Caco-2 (cell line): Measurements from ENCODE around the gene B3GAT1. TPM values are rescaled to one million over a fixed set of nuclear protein-coding genes. Genes with fewer than 3 reads are reported as not detected.

Experiments
- BruUV-seq: library from RNA; stranded (reverse); fragments of 400-500 nt; replicated peaks from 2 replicates; lab custom pipeline; 2021; lab: Mats Ljungman, UMichigan
- CTCF ChIA-PET: fragments of 300-600 bp; sonication (Branson Sonifier 250); formaldehyde crosslinking; loops from one replicate; lab custom pipeline; 2022; ENCODE audit warnings: antibody characterized with exemption; lab: Charles Lee
- POLR2A ChIA-PET: fragments of 300-600 bp; sonication (Branson Sonifier 250); formaldehyde crosslinking; loops from one replicate; lab custom pipeline; 2022; ENCODE audit warnings: antibody characterized with exemption; lab: Charles Lee
- DNase-seq, 2 experiments: peaks; one replicate each; pipeline versions ENCODE4 v3.0.0 to v3.0.0-alpha.2; 2020 to 2022
- H3K27me3 ChIP-seq: replicated peaks from 2 replicates; pipeline ENCODE4 v1.6.0; 2011; ENCODE audit warnings: low read length; ENCODE audit not compliant: control insufficient read depth, insufficient read depth
- H3K36me3 ChIP-seq: 2 replicates; pipeline ENCODE4 v1.5.1; 2011; ENCODE audit warnings: low read length; ENCODE audit not compliant: control insufficient read depth, insufficient read depth
- H3K4me1 ChIP-seq: fragments of 250-450 bp; sonication (Bioruptor Pico); 2 replicates; pipeline ENCODE4 v1.5.1; 2020; ENCODE audit warnings: mild to moderate bottlenecking
- H3K4me3 ChIP-seq: 2 replicates; pipeline ENCODE4 v1.5.1; 2011; ENCODE audit warnings: low read depth, mild to moderate bottlenecking, control low read depth, low read length
- H3K9me3 ChIP-seq: fragments of 250-450 bp; sonication (Bioruptor Pico); 2 replicates; pipeline ENCODE4 v1.5.1; 2020; ENCODE audit warnings: mild to moderate bottlenecking, moderate library complexity
- H3K27ac Mint-ChIP-seq: one replicate; pipeline ENCODE4 v1.8.0; 2022; ENCODE audit warnings: mixed read lengths; ENCODE audit not compliant: unreplicated experiment
- H3K27me3 Mint-ChIP-seq: one replicate; pipeline ENCODE4 v1.8.0; 2022; ENCODE audit warnings: mixed read lengths; ENCODE audit not compliant: insufficient read depth, unreplicated experiment
- H3K36me3 Mint-ChIP-seq: one replicate; pipeline ENCODE4 v1.8.0; 2022; ENCODE audit warnings: mild to moderate bottlenecking, mixed read lengths; ENCODE audit not compliant: insufficient read depth, unreplicated experiment
- H3K4me1 Mint-ChIP-seq: one replicate; pipeline ENCODE4 v1.8.0; 2022; ENCODE audit warnings: low read depth, mixed read lengths; ENCODE audit not compliant: unreplicated experiment
- H3K4me3 Mint-ChIP-seq: one replicate; pipeline ENCODE4 v1.8.0; 2022; ENCODE audit warnings: mild to moderate bottlenecking, moderate library complexity, mixed read lengths; ENCODE audit not compliant: unreplicated experiment
- H3K9me3 Mint-ChIP-seq: one replicate; pipeline ENCODE4 v1.8.0; 2022; ENCODE audit warnings: mixed read lengths; ENCODE audit not compliant: unreplicated experiment
- intact Hi-C: fragments of 100-400 bp; cut with micrococcal nuclease; formaldehyde crosslinking; loops from one replicate; pipeline ENCODE4 v1.10.0; 2022; ENCODE audit not compliant: unreplicated experiment
- total RNA-seq: library from RNA; stranded (reverse); gene quantifications from 2 replicates; pipeline ENCODE4 v1.2.3, GENCODE V29; 2022
- TF ChIP-seq, protein P1 (sequence below), 2 experiments: fragments of 200-600 bp in 1 of 2; IDR thresholded peaks; 1 replicate in 1 of 2; 2 replicates in 1 of 2; pipeline versions ENCODE4 v1.5.1 to v1.8.0; 2011 to 2022; ENCODE audit warnings: antibody characterized with exemption in 1 of 2, control low read depth in 1 of 2, inconsistent platforms in 1 of 2, low read depth in 1 of 2, low read length in 1 of 2, mild to moderate bottlenecking in 1 of 2, moderate library complexity in 1 of 2; ENCODE audit not compliant: insufficient read depth in 1 of 2, severe bottlenecking in 1 of 2, unreplicated experiment in 1 of 2

B3GAT1 gene
- total RNA-seq, 1 experiment from 2014 or later: 0.11 TPM

DNA sequence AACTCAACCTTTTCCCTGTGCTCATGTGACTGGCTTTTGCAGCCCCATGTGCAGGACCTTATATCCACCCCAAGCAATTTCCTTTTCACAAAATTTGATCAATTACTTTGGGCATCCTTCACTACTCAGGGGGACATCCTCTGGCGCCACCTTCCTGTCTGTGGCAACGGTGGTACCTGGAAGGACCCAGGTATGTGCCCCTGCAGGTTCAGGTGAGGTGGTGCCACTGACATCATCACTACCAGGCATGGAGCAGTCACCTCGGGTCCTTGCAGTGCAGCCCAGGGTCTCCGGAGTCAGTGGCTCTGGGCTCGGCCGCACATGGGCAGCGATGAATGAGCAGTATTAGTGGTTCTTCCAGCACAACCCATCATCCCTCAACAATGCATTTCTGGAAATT lies 37.7 kb upstream of the B3GAT1 start:
- intact Hi-C loops: no loop called here
- H3K27me3 ChIP-seq: no peaks in the 10 kb centered on the region; the same call in 1 of the 2 replicates

DNA sequence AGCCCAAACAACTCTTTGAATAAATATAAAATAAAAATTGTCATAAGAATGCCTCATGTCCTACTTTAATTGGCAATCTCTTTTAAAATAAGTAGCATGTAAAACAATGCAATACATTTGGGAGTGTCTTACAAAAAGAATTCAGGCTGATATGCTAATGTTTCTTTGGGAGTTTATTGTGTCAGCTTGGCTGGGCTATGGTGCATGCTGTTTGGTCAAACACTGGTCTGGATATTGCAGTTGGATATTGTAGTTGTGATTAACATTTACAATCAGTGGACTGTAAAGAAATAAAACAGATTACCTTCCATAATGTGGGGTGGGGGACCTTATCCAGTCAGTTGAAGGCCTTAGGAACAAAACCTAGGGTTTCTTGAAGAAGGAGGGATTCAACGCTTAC lies 37.0 kb upstream of the B3GAT1 start:
- Histone ChIP-seq H3K4me3 (no peak overlapping the region), H3K36me3 (no peaks in the 10 kb centered on the region), H3K4me1 (no peaks in the 10 kb centered on the region), H3K27me3 (no peaks in the 10 kb centered on the region; the same call in 1 of the 2 replicates), H3K9me3 (peaks cover 12% of the 10 kb centered on the region)
- intact Hi-C loops: no loop called here
- TF ChIP-seq, protein P1, sequence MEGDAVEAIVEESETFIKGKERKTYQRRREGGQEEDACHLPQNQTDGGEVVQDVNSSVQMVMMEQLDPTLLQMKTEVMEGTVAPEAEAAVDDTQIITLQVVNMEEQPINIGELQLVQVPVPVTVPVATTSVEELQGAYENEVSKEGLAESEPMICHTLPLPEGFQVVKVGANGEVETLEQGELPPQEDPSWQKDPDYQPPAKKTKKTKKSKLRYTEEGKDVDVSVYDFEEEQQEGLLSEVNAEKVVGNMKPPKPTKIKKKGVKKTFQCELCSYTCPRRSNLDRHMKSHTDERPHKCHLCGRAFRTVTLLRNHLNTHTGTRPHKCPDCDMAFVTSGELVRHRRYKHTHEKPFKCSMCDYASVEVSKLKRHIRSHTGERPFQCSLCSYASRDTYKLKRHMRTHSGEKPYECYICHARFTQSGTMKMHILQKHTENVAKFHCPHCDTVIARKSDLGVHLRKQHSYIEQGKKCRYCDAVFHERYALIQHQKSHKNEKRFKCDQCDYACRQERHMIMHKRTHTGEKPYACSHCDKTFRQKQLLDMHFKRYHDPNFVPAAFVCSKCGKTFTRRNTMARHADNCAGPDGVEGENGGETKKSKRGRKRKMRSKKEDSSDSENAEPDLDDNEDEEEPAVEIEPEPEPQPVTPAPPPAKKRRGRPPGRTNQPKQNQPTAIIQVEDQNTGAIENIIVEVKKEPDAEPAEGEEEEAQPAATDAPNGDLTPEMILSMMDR (IDR thresholded peaks at IDR 0.05; ENCODE audit: insufficient read depth in 1 of 2, low read depth in 1 of 2, low read length in 1 of 2, severe bottlenecking in 1 of 2, unreplicated experiment in 1 of 2): no peak
- Mint-ChIP-seq H3K36me3 (no peaks in the 10 kb centered on the region), H3K4me3 (no peak overlapping the region), H3K9me3 (peaks cover 5% of the 10 kb centered on the region), H3K27me3 (peaks cover 14% of the 10 kb centered on the region), H3K4me1 (no peaks in the 10 kb centered on the region), H3K27ac (no peak overlapping the region)
- POLR2A ChIA-PET: no interaction called here
- DNase-seq: no peak
- CTCF ChIA-PET: no interaction called here
- no TSS peak for BruUV-seq

More for the DNA sequence above, 37.7 kb upstream of the B3GAT1 start:
- no peak overlapping the region for H3K4me3 Mint-ChIP-seq
- no peaks in the 10 kb centered on the region for H3K36me3 Mint-ChIP-seq
- peaks cover 13% of the 10 kb centered on the region for H3K27me3 Mint-ChIP-seq
- no peaks in the 10 kb centered on the region for H3K4me1 Mint-ChIP-seq
- no peak overlapping the region for H3K4me3 ChIP-seq
- H3K9me3 ChIP-seq: peaks cover 12% of the 10 kb centered on the region
- TF ChIP-seq, protein P1 (IDR thresholded peaks at IDR 0.05; ENCODE audit: insufficient read depth in 1 of 2, low read depth in 1 of 2, low read length in 1 of 2, severe bottlenecking in 1 of 2, unreplicated experiment in 1 of 2): peak in 1 of 2 experiments; percentile 52
- peaks cover 3% of the 10 kb centered on the region for H3K9me3 Mint-ChIP-seq
- no peak overlapping the region for H3K27ac Mint-ChIP-seq
- DNase-seq: peak; percentile 29 to 44
- H3K4me1 ChIP-seq: no peaks in the 10 kb centered on the region
- POLR2A ChIA-PET: no interaction called here
- H3K36me3 ChIP-seq: no peaks in the 10 kb centered on the region
- CTCF ChIA-PET: no interaction called here
- BruUV-seq: no TSS peak

DNA sequence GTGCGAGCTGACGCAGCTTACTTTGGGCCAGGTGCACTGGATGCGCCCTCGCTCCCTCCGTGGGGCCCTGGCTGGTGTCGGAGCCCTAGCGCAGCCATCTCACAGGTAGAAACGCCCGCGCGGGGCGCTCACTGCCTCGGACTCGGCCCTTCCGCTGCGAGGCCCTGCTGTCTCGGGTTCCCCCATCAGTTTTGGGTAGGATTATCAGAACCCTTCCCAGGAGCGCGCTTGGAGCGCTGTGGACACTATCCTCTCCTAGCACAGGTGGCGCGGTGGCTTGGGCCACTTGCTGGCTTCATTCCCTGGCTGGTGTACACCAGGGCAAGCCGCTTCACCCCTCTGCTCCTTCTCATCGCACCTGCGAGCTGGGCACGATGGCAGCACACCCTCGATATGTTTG lies 35.7 kb upstream of the B3GAT1 start:
- Mint-ChIP-seq H3K27ac (no peak overlapping the region), H3K9me3 (peaks cover 6% of the 10 kb centered on the region), H3K4me3 (no peak overlapping the region), H3K27me3 (peaks cover 24% of the 10 kb centered on the region), H3K36me3 (no peaks in the 10 kb centered on the region), H3K4me1 (no peaks in the 10 kb centered on the region)
- DNase-seq: peak in 1 of 2 experiments; percentile 27
- H3K4me1 ChIP-seq: no peaks in the 10 kb centered on the region
- TF ChIP-seq, protein P1 (IDR thresholded peaks at IDR 0.05; ENCODE audit: insufficient read depth in 1 of 2, low read depth in 1 of 2, low read length in 1 of 2, severe bottlenecking in 1 of 2, unreplicated experiment in 1 of 2): no peak
- no peaks in the 10 kb centered on the region for H3K36me3 ChIP-seq
- intact Hi-C loops: no loop called here
- ChIA-PET POLR2A (no interaction called here), CTCF (no interaction called here)
- no peaks in the 10 kb centered on the region; the same call in 1 of the 2 replicates for H3K27me3 ChIP-seq
- no TSS peak for BruUV-seq
- H3K9me3 ChIP-seq: peaks cover 3% of the 10 kb centered on the region; the same call in 1 of the 2 replicates
- no peak overlapping the region for H3K4me3 ChIP-seq
